ENCODE data around the gene PRTFDC1. TPM values are rescaled to one million over a fixed set of nuclear protein-coding genes. Genes with fewer than 3 reads are reported as not detected.

PRTFDC1 gene
- total and polyA plus RNA-seq, 2 of the 8 experiments (the other 6 are each of a cell fraction or from before 2014, with no cell fraction given) = 5.9 to 6.6 TPM

DNA sequence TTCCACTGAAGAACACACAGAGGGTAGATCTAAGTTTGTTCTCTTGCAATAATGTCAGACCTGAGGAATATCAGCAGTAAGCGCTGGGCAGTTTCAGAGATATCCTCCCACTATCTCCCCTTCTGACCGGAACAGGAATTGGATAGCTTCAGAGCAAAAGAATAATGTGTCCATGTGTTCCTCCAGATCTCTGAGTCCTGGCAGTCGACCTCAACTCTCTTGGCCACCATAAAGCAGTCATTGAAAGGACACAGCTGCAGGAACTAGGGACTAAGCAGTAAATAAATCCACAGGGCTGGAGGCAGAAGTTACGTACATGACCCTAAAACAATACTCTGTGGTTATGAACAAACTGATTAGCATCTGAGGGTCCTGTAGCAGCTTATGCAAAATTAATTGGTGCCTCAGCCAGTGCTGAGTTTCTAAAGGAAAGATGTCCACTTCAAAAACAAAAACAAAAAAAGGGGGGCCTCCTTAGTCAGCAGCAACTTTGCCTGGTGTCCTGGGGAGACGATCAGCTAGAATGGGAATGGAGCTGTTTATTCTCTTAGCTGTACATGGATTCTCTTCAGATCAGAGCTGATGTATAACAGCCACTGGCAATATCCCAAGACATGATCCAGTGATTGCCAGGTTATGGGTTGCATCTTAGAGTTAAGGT is 6.4 kb upstream of the PRTFDC1 start (continued):
- TF ChIP-seq, protein P1, sequence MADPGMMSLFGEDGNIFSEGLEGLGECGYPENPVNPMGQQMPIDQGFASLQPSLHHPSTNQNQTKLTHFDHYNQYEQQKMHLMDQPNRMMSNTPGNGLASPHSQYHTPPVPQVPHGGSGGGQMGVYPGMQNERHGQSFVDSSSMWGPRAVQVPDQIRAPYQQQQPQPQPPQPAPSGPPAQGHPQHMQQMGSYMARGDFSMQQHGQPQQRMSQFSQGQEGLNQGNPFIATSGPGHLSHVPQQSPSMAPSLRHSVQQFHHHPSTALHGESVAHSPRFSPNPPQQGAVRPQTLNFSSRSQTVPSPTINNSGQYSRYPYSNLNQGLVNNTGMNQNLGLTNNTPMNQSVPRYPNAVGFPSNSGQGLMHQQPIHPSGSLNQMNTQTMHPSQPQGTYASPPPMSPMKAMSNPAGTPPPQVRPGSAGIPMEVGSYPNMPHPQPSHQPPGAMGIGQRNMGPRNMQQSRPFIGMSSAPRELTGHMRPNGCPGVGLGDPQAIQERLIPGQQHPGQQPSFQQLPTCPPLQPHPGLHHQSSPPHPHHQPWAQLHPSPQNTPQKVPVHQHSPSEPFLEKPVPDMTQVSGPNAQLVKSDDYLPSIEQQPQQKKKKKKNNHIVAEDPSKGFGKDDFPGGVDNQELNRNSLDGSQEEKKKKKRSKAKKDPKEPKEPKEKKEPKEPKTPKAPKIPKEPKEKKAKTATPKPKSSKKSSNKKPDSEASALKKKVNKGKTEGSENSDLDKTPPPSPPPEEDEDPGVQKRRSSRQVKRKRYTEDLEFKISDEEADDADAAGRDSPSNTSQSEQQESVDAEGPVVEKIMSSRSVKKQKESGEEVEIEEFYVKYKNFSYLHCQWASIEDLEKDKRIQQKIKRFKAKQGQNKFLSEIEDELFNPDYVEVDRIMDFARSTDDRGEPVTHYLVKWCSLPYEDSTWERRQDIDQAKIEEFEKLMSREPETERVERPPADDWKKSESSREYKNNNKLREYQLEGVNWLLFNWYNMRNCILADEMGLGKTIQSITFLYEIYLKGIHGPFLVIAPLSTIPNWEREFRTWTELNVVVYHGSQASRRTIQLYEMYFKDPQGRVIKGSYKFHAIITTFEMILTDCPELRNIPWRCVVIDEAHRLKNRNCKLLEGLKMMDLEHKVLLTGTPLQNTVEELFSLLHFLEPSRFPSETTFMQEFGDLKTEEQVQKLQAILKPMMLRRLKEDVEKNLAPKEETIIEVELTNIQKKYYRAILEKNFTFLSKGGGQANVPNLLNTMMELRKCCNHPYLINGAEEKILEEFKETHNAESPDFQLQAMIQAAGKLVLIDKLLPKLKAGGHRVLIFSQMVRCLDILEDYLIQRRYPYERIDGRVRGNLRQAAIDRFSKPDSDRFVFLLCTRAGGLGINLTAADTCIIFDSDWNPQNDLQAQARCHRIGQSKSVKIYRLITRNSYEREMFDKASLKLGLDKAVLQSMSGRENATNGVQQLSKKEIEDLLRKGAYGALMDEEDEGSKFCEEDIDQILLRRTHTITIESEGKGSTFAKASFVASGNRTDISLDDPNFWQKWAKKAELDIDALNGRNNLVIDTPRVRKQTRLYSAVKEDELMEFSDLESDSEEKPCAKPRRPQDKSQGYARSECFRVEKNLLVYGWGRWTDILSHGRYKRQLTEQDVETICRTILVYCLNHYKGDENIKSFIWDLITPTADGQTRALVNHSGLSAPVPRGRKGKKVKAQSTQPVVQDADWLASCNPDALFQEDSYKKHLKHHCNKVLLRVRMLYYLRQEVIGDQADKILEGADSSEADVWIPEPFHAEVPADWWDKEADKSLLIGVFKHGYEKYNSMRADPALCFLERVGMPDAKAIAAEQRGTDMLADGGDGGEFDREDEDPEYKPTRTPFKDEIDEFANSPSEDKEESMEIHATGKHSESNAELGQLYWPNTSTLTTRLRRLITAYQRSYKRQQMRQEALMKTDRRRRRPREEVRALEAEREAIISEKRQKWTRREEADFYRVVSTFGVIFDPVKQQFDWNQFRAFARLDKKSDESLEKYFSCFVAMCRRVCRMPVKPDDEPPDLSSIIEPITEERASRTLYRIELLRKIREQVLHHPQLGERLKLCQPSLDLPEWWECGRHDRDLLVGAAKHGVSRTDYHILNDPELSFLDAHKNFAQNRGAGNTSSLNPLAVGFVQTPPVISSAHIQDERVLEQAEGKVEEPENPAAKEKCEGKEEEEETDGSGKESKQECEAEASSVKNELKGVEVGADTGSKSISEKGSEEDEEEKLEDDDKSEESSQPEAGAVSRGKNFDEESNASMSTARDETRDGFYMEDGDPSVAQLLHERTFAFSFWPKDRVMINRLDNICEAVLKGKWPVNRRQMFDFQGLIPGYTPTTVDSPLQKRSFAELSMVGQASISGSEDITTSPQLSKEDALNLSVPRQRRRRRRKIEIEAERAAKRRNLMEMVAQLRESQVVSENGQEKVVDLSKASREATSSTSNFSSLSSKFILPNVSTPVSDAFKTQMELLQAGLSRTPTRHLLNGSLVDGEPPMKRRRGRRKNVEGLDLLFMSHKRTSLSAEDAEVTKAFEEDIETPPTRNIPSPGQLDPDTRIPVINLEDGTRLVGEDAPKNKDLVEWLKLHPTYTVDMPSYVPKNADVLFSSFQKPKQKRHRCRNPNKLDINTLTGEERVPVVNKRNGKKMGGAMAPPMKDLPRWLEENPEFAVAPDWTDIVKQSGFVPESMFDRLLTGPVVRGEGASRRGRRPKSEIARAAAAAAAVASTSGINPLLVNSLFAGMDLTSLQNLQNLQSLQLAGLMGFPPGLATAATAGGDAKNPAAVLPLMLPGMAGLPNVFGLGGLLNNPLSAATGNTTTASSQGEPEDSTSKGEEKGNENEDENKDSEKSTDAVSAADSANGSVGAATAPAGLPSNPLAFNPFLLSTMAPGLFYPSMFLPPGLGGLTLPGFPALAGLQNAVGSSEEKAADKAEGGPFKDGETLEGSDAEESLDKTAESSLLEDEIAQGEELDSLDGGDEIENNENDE (IDR thresholded peaks at IDR 0.05; ENCODE audit: insufficient replicate concordance, low read length) = no peak
- TF ChIP-seq BRCA1 (IDR thresholded peaks at IDR 0.05; ENCODE audit: low read depth, low read length) (no peak), BACH1 (IDR thresholded peaks at IDR 0.05; ENCODE audit: low read length) (no peak), KDM4A (IDR thresholded peaks at IDR 0.05; ENCODE audit: low read depth, low read length, severe bottlenecking) (no peak), EGR1 (IDR thresholded peaks at IDR 0.05; ENCODE audit: borderline replicate concordance, low read depth, low read length) (no peak), SUZ12 (IDR thresholded peaks at IDR 0.05; ENCODE audit: low read length) (no peak)

Data from H1 (cell line).